ENCODE results near the gene FBXL16.

The FBXL16 gene

GRCh38 chr16:651844-652243, 53.8 kb downstream of the FBXL16 start:
- Mint-ChIP-seq H3K36me3 (ENCODE audit: low read depth) (no peaks in the 10 kb centered on the region), H3K27ac (no peak overlapping the region), H3K4me1 (peaks cover 20% of the 10 kb centered on the region)

GRCh38 chr16:649631-650030, 56.0 kb downstream of the FBXL16 start:
- TF ChIP-seq, protein P1, sequence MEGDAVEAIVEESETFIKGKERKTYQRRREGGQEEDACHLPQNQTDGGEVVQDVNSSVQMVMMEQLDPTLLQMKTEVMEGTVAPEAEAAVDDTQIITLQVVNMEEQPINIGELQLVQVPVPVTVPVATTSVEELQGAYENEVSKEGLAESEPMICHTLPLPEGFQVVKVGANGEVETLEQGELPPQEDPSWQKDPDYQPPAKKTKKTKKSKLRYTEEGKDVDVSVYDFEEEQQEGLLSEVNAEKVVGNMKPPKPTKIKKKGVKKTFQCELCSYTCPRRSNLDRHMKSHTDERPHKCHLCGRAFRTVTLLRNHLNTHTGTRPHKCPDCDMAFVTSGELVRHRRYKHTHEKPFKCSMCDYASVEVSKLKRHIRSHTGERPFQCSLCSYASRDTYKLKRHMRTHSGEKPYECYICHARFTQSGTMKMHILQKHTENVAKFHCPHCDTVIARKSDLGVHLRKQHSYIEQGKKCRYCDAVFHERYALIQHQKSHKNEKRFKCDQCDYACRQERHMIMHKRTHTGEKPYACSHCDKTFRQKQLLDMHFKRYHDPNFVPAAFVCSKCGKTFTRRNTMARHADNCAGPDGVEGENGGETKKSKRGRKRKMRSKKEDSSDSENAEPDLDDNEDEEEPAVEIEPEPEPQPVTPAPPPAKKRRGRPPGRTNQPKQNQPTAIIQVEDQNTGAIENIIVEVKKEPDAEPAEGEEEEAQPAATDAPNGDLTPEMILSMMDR (IDR thresholded peaks at IDR 0.05): no peak
- H3K4me1 Mint-ChIP-seq: peaks cover 28% of the 10 kb centered on the region
- peak overlapping the region; percentile 76 for H3K4me3 Mint-ChIP-seq
- no peak for DNase-seq
- H3K27ac Mint-ChIP-seq: no peak overlapping the region
- peaks cover 2% of the 10 kb centered on the region for H3K36me3 Mint-ChIP-seq (ENCODE audit: low read depth)
- H3K27me3 Mint-ChIP-seq (ENCODE audit: low read depth, poor library complexity): no peaks in the 10 kb centered on the region
- no peaks in the 10 kb centered on the region for H3K9me3 Mint-ChIP-seq

More at GRCh38 chr16:651844-652243, 53.8 kb downstream of the FBXL16 start:
- Mint-ChIP-seq H3K4me3 (no peak overlapping the region), H3K9me3 (no peaks in the 10 kb centered on the region), H3K27me3 (ENCODE audit: low read depth, poor library complexity) (no peaks in the 10 kb centered on the region)
- DNase-seq: no peak
- TF ChIP-seq, protein P1 (IDR thresholded peaks at IDR 0.05): no peak

GRCh38 chr16:648781-649589, 56.6 kb downstream of the FBXL16 start, which contains the start of gene WDR90:
TSS of gene WDR90 (plus strand) at chr16:649365. CDS start at chr16:649417, 52 bp downstream.
- H3K9me3 Mint-ChIP-seq: no peaks in the 10 kb centered on the region
- H3K36me3 Mint-ChIP-seq (ENCODE audit: low read depth): peaks cover 6% of the 10 kb centered on the region
- peaks cover 3% of the 10 kb centered on the region for H3K27me3 Mint-ChIP-seq (ENCODE audit: low read depth, poor library complexity)
- DNase-seq: peak; percentile 93
- TF ChIP-seq, protein P1 (IDR thresholded peaks at IDR 0.05): no peak
- H3K27ac Mint-ChIP-seq: peak within 1 kb of the TSS; percentile 64
- peak within 1 kb of the TSS; percentile 77 for H3K4me3 Mint-ChIP-seq
- peaks cover 32% of the 10 kb centered on the region for H3K4me1 Mint-ChIP-seq

DNA sequence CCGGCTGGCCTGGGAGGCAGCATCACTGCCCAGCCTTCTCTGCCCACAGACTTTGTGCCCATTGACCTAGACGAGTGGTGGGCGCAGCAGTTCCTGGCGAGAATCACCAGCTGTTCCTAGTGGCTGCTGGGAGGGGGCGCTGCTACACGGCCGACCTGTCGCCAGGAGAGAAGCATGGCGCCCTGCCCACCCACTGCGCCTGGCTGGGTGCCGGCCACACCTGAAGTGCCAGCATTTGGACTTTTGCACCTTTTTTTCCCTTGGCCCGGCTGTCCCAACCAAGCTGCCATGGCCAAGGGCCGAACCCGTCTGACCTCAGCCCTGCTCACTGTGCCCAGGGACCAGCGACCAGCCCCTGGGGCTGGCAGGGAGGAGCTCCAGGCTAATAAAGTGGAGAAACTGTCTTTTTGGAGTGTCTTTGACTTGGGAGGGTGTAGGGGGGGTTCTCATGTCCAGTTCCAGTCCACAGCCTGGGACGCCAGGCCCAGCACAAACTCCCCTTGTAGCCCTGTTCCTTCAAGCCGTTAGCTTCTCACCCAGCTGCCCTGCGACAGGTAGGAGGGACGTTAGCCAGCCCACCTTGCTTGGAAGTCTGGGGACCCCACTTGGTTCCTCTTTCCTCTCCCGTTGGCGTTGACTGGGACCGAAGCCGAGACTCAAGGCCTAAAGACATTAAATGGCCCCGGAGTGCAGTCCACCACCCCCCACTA, 57.4 kb downstream of the FBXL16 start:
- no peaks in the 10 kb centered on the region for H3K9me3 Mint-ChIP-seq
- peaks cover 11% of the 10 kb centered on the region for H3K27me3 Mint-ChIP-seq (ENCODE audit: low read depth, poor library complexity)
- peaks cover 34% of the 10 kb centered on the region for H3K4me1 Mint-ChIP-seq
- TF ChIP-seq, protein P1 (IDR thresholded peaks at IDR 0.05): peak; percentile 39
- H3K36me3 Mint-ChIP-seq (ENCODE audit: low read depth): peaks cover 6% of the 10 kb centered on the region
- no peak for DNase-seq
- H3K4me3 Mint-ChIP-seq: peak overlapping the region; percentile 77
- peak overlapping the region; percentile 64 for H3K27ac Mint-ChIP-seq

DNA sequence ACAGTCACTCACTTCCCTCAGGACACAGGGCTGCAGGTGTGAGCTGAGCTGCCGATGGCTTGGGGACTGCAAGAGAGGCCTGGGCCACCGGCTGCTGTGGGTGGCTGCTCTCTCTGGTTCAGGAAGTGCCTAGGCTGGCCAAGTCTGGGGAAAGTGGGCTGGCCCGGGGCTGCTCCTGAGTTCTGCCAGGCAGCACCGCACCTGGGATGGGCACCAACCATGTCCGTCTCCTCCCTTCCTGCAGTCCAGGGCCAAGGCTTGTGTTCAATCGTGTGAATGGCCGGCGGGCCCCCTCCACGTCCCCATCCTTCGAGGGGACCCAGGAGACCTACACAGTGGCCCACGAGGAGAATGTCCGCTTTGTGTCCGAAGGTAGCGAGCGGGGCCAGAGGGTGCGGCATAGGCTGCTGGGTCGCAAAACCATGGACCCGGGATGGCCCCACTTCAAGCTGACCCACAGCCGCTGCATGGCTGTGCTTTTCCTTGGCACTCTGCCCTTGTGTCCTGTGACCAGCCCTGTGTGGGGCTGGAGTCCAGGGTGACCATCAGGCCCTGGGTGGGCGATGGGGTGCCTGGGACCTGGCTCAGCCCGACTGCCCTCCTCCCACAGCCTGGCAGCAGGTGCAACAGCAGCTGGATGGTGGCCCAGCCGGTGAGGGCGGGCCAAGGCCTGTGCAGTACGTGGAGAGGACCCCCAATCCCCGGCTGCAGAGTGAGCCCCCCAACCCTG, 58.3 kb downstream of the FBXL16 start:
- TF ChIP-seq, protein P1 (IDR thresholded peaks at IDR 0.05): no peak
- H3K36me3 Mint-ChIP-seq (ENCODE audit: low read depth): peaks cover 6% of the 10 kb centered on the region
- H3K27ac Mint-ChIP-seq: no peak overlapping the region
- H3K27me3 Mint-ChIP-seq (ENCODE audit: low read depth, poor library complexity): peaks cover 18% of the 10 kb centered on the region
- no peaks in the 10 kb centered on the region for H3K9me3 Mint-ChIP-seq
- H3K4me1 Mint-ChIP-seq: peaks cover 34% of the 10 kb centered on the region
- no peak for DNase-seq
- H3K4me3 Mint-ChIP-seq: no peak overlapping the region

All from nephron progenitor cell (in vitro differentiated cells).